Heart right ventricle (tissue), 16 donors: Measurements from ENCODE around the gene CCNL1. TPM values are rescaled to one million over a fixed set of nuclear protein-coding genes. Genes with fewer than 3 reads are reported as not detected.

Source experiments
- ATAC-seq, 8 donors: fragments of 200-7000 bp; cut with Tn5 transposase; one replicate each; pipeline ENCODE4 v1.9.1; 2020; ENCODE audit warnings: mild to moderate bottlenecking in 8 of 8, moderate library complexity in 8 of 8, moderate number of reproducible peaks in 1 of 8
- DNase-seq, 2 donors: peaks; one replicate each; pipeline ENCODE4 v3.0.0-alpha.2; 2020
- H3K27ac ChIP-seq, 10 donors: fragments of 200-600 bp; sonication (generic) in 2 of 10; one replicate each; pipeline versions ENCODE4 v1.5.0 to v1.8.0; 2020 to 2022; ENCODE audit warnings: mild to moderate bottlenecking in 3 of 10
- H3K27me3 ChIP-seq, 7 donors: fragments of 200-600 bp; one replicate each; pipeline ENCODE4 v1.8.0; 2021 to 2022; ENCODE audit warnings: mild to moderate bottlenecking in 2 of 7
- H3K36me3 ChIP-seq, 9 donors: fragments of 200-600 bp; sonication (generic) in 1 of 9; one replicate each; pipeline versions ENCODE4 v1.5.0 to v1.8.0; 2020 to 2022; ENCODE audit warnings: mild to moderate bottlenecking in 2 of 9
- H3K4me1 ChIP-seq, 9 donors: fragments of 200-600 bp; sonication (generic) in 1 of 9; one replicate each; pipeline versions ENCODE4 v1.5.0 to v1.8.0; 2020 to 2022; ENCODE audit warnings: mild to moderate bottlenecking in 4 of 9
- H3K4me3 ChIP-seq, 10 donors: fragments of 200-600 bp; sonication (generic) in 2 of 10; one replicate each; pipeline versions ENCODE4 v1.5.0 to v1.8.0; 2020 to 2022; ENCODE audit warnings: mild to moderate bottlenecking in 7 of 10, moderate library complexity in 2 of 10
- H3K9me3 ChIP-seq, 11 donors: fragments of 200-600 bp in 10 of 11; sonication (generic) in 2 of 11; one replicate each; pipeline versions ENCODE4 v1.5.0 to v1.8.0; 2013 to 2022; ENCODE audit warnings: mild to moderate bottlenecking in 2 of 11, control low read depth in 1 of 11, moderate library complexity in 1 of 11
- WGBS, 2 donors: extraction: QIAGEN DNeasy Blood & Tissue Kit; methylation state at CpG; one replicate each; pipeline ENCODE4 v1.1.7; 2013; ENCODE audit warnings: inconsistent platforms in 1 of 2; 5-methylcytosine and 5-hydroxymethylcytosine counted together
- intact Hi-C, 10 donors: fragments of 100-400 bp; cut with DNase I; formaldehyde crosslinking; loops; one replicate each; pipeline versions ENCODE4 v1.11.1 to v1.14.2; 2022
- polyA plus RNA-seq, 2 donors: library from polyadenylated mRNA; stranded (reverse); fragments of 200-250 nt; gene quantifications; one replicate each; pipeline ENCODE4 v1.2.3, GENCODE V29; 2013
- total RNA-seq, 10 donors: library from RNA; stranded (reverse); fragmentation: NEBNext Ultra II Directional in 3 of 10; extraction: Animal tissue kit (Norgen Biotek cat#: 25700) in 3 of 10; gene quantifications; one replicate each; pipeline versions ENCODE4 v1.2.1 to v1.2.4, GENCODE V29; 2021 to 2023
- TF ChIP-seq, protein P1 (sequence below), 9 donors: fragments of 200-600 bp; sonication (generic) in 2 of 9; IDR thresholded peaks; one replicate each; pipeline versions ENCODE4 v1.5.0 to v1.8.0; 2021 to 2022; ENCODE audit warnings: antibody characterized with exemption in 9 of 9, mild to moderate bottlenecking in 5 of 9, moderate library complexity in 1 of 9
- donor health status: Arrhythmogenic right ventricular cardiomyopathy.
- donor health status: ischemic (EF 13 %, LVEDD 7.1; RV severe dilation, severe dysfunction).
- donor health status: healthy with polysubstance abuse.
- donor health status: DM: no; HTN: yes; CAD: no.
- donor health status: DM: no; HTN: no; CAD: no.
- donor health status: ischemic (EF 25% LVEDD 6.9; RV normal size, moderate dysfunction).
- donor health status: ischemic (EF 25% LVEDD 5.7; RV mildly dilated, moderate dysfunction).
- donor health status: healthy.
- donor health status: DM: yes; HTN: yes; CAD: no.
- donor health status: Ischemic cardiomyopathy.
- donor health status: ischemic (EF 35%, LVEDD 5.7; RV mildly dilated, moderate dysfunction).
- donor health status: nonischemic (EF 11% LVEDD 7.7; RV severe dilation, severe dysfunction).
- donor health status: DM: yes; HTN: yes; CAD: no.
- donor health status: PGD.
- donor health status: ischemic (EF 29% LVEDD 5.4; RV normal size, mild dysfunction).
- donor health status: nonischemic (EF 23%, LVEDD 6.1; RV moderate dilation, normal function).

The CCNL1 gene
- total and polyA plus RNA-seq, 12 donors: 19.1 to 77.3 (median 24.7) TPM

DNA sequence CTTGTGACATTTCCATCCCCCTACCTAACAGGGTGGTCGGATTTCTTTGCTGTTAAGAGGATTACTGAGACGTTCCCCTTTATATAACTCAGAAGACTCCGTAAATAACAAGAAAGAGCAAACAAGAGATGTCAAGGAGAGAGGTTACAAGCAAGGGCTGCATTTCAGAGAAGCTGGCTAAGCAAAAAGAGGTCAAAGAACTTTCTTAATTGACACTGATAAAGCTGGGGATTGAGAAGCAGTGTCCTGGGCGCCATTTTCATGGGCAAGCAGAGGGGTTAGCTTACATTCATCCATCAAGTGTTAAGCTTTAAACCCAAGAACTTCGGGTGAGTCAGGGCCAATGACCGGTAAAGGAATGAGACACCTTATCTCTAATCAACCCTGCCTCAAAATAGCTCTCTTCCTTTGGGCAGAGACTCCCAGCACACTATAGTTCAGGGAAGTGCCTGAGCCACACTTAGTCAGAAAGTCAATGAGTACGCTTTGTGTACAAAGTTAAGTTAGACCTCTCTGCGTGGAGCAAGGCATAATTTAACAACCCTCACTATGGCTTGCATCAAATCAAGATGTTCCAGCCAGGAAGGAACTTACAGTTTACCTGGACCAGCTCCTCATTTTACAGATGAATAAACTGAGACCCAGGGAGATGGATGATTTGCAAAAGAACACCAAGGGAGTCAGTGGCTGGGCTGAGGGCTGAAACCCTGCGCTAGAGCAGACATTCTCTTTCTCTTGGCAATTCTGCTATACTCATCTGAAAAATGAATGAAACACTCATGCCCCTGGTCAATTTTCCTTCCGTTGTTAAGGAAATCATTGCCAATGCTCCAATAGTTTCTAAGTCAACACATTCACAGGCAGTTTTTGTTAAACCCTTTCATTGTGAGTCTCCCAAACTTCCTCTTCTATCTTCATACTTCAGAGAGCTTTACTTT lies 44.6 kb downstream of the CCNL1 start:
- H3K36me3 ChIP-seq: no peaks in the 10 kb centered on the region
- H3K4me3 ChIP-seq: no peak overlapping the region
- no peaks in the 10 kb centered on the region for H3K9me3 ChIP-seq
- intact Hi-C loops: loop anchor here in 1 of 10 donors (1.0 kb wide), 1 partner anchor 26 kb away; no protein-coding TSS in a partner anchor
- WGBS, 2 donors: 30 to 39% methylated on average over 10 of the region's 10 CpGs
- TF ChIP-seq, protein P1, sequence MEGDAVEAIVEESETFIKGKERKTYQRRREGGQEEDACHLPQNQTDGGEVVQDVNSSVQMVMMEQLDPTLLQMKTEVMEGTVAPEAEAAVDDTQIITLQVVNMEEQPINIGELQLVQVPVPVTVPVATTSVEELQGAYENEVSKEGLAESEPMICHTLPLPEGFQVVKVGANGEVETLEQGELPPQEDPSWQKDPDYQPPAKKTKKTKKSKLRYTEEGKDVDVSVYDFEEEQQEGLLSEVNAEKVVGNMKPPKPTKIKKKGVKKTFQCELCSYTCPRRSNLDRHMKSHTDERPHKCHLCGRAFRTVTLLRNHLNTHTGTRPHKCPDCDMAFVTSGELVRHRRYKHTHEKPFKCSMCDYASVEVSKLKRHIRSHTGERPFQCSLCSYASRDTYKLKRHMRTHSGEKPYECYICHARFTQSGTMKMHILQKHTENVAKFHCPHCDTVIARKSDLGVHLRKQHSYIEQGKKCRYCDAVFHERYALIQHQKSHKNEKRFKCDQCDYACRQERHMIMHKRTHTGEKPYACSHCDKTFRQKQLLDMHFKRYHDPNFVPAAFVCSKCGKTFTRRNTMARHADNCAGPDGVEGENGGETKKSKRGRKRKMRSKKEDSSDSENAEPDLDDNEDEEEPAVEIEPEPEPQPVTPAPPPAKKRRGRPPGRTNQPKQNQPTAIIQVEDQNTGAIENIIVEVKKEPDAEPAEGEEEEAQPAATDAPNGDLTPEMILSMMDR (IDR thresholded peaks at IDR 0.05): no peak
- DNase-seq (peak in 1 of 2 donors; percentile 44), ATAC-seq (peak; percentile 67 to 91 (median 86))
- peaks cover 4 to 48% (median 17%) of the 10 kb centered on the region in 9 donors for H3K4me1 ChIP-seq
- peak overlapping the region; percentile 60 to 85 (median 74) for H3K27ac ChIP-seq
- H3K27me3 ChIP-seq: no peaks in the 10 kb centered on the region

DNA sequence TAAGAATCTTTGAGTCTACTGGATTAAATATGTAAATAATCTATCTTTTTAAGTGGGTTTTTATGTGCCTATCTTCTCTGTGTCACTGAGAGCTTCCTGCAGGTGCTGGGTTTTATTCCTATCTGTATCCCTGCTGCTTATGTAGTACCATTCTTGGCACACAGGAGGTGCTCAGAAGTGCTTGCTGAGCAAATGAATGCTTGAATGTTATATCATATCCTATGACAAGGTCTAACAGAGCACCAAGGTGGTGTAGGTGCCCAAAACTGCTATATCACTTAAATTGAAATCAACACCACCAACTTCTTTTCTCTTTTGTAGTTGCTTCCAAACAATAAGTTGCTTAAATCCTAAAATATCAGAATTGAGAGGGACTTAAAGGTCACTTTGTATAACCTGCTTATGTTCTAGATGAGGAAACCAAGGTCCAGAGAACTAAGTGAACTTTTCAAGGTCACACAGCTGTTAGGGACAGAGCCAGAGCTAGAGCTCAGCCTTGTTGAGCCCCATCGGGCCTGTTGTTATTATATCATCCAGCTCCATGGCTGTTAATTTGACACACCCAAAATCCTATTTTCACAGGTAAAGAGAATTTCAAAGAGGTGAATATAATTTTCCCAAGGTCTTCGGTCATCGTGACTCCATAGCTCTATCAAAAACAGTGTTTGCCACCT lies 46.0 kb downstream of the CCNL1 start:
- Histone ChIP-seq H3K4me1 (peaks cover 4 to 62% (median 22%) of the 10 kb centered on the region in 9 donors), H3K4me3 (no peak overlapping the region), H3K27me3 (no peaks in the 10 kb centered on the region), H3K27ac (peak overlapping the region in 8 of 10 donors; percentile 60 to 85 (median 77)), H3K9me3 (no peaks in the 10 kb centered on the region), H3K36me3 (no peaks in the 10 kb centered on the region)
- ATAC-seq: no peak
- intact Hi-C loops: no loop called here
- WGBS, 2 donors: 79 to 85% methylated on average over 3 of the region's 3 CpGs
- DNase-seq: no peak
- TF ChIP-seq, protein P1 (IDR thresholded peaks at IDR 0.05): peak in 4 of 9 donors; percentile 12 to 17 (median 14)

DNA sequence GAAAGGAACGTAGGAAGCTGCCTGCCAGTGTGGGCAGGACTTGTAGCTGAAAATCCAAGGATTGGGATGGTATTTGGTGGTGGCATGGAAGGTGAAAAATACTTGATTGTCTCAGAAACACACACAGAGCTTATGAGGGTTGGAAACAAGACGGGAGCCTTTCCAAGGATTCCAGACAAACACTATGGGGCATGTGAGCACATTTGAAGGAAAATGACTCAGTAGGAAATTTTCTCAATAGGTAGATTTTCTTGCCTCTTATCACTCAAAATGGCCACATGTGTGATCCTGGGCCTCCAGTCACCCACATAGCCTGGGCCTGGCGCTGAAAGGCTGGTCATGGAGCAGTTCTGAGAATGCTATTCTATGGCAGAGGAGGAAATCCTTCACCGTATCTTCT lies 47.4 kb downstream of the CCNL1 start:
- H3K4me1 ChIP-seq: peaks cover 4 to 76% (median 22%) of the 10 kb centered on the region in 9 donors
- peak overlapping the region in 8 of 10 donors; percentile 18 to 83 (median 72) for H3K27ac ChIP-seq
- ATAC-seq: no peak
- H3K4me3 ChIP-seq: no peak overlapping the region
- intact Hi-C loops: no loop called here
- H3K36me3 ChIP-seq: no peaks in the 10 kb centered on the region
- H3K9me3 ChIP-seq: no peaks in the 10 kb centered on the region
- TF ChIP-seq, protein P1 (IDR thresholded peaks at IDR 0.05): no peak
- WGBS, 2 donors: 79 to 84% methylated on average over 4 of the region's 4 CpGs
- H3K27me3 ChIP-seq: no peaks in the 10 kb centered on the region
- DNase-seq: no peak

DNA sequence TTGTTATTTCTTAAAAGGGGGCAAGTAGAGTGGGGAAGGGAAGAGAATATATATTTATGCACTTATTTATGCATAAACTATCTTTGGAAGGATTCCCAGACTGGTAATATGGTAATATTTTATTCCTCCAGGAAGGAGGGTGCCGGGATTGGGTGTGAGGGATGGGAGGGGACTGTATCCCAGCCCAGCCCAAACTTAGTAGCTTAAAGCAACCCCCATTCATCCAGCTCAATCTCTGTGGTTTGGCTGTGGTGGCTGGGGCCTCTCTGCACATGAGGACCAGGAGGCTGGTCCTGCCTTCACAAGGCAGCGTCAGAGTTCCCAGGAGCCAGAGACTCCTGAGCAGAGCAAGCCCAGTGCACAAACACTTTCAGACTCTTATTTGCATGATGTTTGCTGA lies 48.4 kb downstream of the CCNL1 start:
- WGBS, 2 donors: 33 to 54% methylated on average over 2 of the region's 2 CpGs
- DNase-seq (no peak), ATAC-seq (peak in 4 of 8 donors; percentile 16 to 41 (median 28))
- Histone ChIP-seq H3K27ac (peak overlapping the region; percentile 6 to 83 (median 74)), H3K36me3 (no peaks in the 10 kb centered on the region), H3K9me3 (no peaks in the 10 kb centered on the region), H3K27me3 (no peaks in the 10 kb centered on the region), H3K4me3 (no peak overlapping the region), H3K4me1 (peaks cover 4 to 74% (median 22%) of the 10 kb centered on the region in 9 donors)
- intact Hi-C loops: no loop called here
- TF ChIP-seq, protein P1 (IDR thresholded peaks at IDR 0.05): no peak
